K562 (cell line): ENCODE measurements around the gene LONP1. TPM values are rescaled to one million over a fixed set of nuclear protein-coding genes. Genes with fewer than 3 reads are reported as not detected.

Experiments
- CSDE1 ChIP-seq, 2 experiments: fragments of 450-650 bp; IDR thresholded peaks; 2 replicates each; pipeline ENCODE4 v1.6.1; 2016; ENCODE audit warnings: mild to moderate bottlenecking in 1 of 2
- EHMT2 ChIP-seq: fragments of 450-650 bp; IDR thresholded peaks from 2 replicates; pipeline ENCODE4 v1.6.1; 2018; ENCODE audit warnings: antibody characterized with exemption
- polyA plus RNA-seq, 8 experiments: library from polyadenylated mRNA; depleted of rRNA in 4 of 8; stranded (reverse) in 5 of 8; unstranded in 3 of 8; fragments of >200 nt; fragmentation: Nextera tagmentation in 2 of 8; fragmentation: Illumina TruSeq in 1 of 8; extraction: Ambion mirVana in 2 of 8; extraction: Trizol in 1 of 8; gene quantifications; 2 replicates each; pipeline versions ENCODE4 v1.2.1 to v1.2.3, GENCODE V29; 2011 to 2014; ENCODE audit warnings: inconsistent platforms in 1 of 8, missing spikeins in 1 of 8
- total RNA-seq, 7 experiments: library from RNA; depleted of rRNA in 6 of 7; stranded (reverse); fragments of >200 nt in 6 of 7; fragmentation: Illumina TruSeq in 2 of 7; extraction: Trizol in 2 of 7; gene quantifications; 2 replicates each; pipeline versions ENCODE4 v1.2.1 to v1.2.3, GENCODE V29; 2011 to 2021; ENCODE audit warnings: low replicate concordance in 1 of 7
- TF ChIP-seq, protein P1 (sequence below): sonication (generic); formaldehyde crosslinking; IDR thresholded peaks from 2 replicates; pipeline ENCODE4 v1.8.0; 2022; ENCODE audit warnings: mild to moderate bottlenecking, missing genetic modification reagents

The LONP1 gene
- total and polyA plus RNA-seq, 9 of the 15 experiments (the other 6 are each of a cell fraction or from before 2014, with no cell fraction given), result 1.1 to 238 (median 84.5) TPM

DNA sequence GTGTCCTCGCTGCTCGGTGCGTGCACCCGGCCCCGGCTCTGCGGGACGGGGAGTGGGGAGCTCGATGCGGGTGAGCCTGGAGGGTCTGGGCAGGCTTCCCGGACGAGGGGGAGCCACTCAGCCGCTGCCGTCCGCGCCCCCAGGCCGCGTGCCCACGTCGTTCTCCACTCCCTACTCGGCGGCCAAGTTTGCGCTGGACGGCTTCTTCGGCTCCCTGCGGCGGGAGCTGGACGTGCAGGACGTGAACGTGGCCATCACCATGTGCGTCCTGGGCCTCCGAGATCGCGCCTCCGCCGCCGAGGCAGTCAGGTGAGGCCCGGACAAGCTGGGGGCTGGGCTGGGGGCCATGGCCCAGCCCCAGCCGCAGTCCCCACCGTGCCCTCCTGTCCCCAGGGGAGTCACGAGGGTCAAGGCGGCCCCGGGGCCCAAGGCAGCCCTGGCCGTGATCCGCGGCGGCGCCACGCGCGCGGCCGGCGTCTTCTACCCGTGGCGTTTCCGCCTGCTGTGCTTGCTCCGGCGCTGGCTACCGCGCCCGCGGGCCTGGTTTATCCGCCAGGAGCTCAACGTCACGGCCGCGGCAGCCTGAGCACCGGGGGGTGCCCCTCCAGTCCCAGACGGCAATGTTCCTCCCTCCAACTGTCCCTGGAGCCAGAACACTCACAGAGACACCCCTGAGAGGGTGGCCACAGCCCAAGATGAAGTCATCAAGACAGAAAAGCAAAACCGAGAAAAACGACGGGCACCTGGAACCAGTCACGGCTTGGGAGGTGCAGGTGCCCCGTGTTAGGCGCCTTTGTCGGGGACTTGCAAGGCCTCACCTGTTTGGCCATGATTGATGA, 32.4 kb downstream of the LONP1 start (continued):
- TF ChIP-seq, protein P1, sequence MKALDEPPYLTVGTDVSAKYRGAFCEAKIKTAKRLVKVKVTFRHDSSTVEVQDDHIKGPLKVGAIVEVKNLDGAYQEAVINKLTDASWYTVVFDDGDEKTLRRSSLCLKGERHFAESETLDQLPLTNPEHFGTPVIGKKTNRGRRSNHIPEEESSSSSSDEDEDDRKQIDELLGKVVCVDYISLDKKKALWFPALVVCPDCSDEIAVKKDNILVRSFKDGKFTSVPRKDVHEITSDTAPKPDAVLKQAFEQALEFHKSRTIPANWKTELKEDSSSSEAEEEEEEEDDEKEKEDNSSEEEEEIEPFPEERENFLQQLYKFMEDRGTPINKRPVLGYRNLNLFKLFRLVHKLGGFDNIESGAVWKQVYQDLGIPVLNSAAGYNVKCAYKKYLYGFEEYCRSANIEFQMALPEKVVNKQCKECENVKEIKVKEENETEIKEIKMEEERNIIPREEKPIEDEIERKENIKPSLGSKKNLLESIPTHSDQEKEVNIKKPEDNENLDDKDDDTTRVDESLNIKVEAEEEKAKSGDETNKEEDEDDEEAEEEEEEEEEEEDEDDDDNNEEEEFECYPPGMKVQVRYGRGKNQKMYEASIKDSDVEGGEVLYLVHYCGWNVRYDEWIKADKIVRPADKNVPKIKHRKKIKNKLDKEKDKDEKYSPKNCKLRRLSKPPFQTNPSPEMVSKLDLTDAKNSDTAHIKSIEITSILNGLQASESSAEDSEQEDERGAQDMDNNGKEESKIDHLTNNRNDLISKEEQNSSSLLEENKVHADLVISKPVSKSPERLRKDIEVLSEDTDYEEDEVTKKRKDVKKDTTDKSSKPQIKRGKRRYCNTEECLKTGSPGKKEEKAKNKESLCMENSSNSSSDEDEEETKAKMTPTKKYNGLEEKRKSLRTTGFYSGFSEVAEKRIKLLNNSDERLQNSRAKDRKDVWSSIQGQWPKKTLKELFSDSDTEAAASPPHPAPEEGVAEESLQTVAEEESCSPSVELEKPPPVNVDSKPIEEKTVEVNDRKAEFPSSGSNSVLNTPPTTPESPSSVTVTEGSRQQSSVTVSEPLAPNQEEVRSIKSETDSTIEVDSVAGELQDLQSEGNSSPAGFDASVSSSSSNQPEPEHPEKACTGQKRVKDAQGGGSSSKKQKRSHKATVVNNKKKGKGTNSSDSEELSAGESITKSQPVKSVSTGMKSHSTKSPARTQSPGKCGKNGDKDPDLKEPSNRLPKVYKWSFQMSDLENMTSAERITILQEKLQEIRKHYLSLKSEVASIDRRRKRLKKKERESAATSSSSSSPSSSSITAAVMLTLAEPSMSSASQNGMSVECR (CRISPR knock-in tag), result no peak
- TF ChIP-seq CSDE1 (IDR thresholded peaks at IDR 0.05) (no peak), EHMT2 (no peak)
